ENCODE results near the gene TMEM126A.
"Not testable (repeated sequence)": the region's sequence is repeated elsewhere in the genome, so short reads cannot be mapped to it uniquely, and the experiment has no call there.

The TMEM126A gene

GRCh38 chr11:85647604-85648299 lies at the start of gene TMEM126A:
TMEM126A (plus strand) TSS chr11:85647967; CDS start chr11:85650256, 2,289 bp downstream.
- DNase-seq, result peak; percentile 53

GRCh38 chr11:85599083-85599482 lies 48.7 kb upstream of the TMEM126A start:
- DNase-seq, result no peak

- no peak for DNase-seq
Observed at GRCh38 chr11:85602526-85603213, 45.1 kb upstream of the TMEM126A start.

- no peak for DNase-seq
Observed at GRCh38 chr11:85603220-85603619, 44.5 kb upstream of the TMEM126A start.

- DNase-seq, result not testable (repeated sequence)
Observed at GRCh38 chr11:85606237-85606636, 41.5 kb upstream of the TMEM126A start.

- DNase-seq, result not testable (repeated sequence)
Observed at GRCh38 chr11:85608621-85609020, 39.1 kb upstream of the TMEM126A start.

GRCh38 chr11:85609286-85609685 lies 38.5 kb upstream of the TMEM126A start:
- DNase-seq, result not testable (repeated sequence)

- not testable (repeated sequence) for DNase-seq
Observed at GRCh38 chr11:85611643-85612042, 36.1 kb upstream of the TMEM126A start.

- no peak for DNase-seq
Observed at GRCh38 chr11:85619499-85619898, 28.3 kb upstream of the TMEM126A start.

- no peak for DNase-seq
Observed at GRCh38 chr11:85620256-85620655, 27.5 kb upstream of the TMEM126A start.

- no peak for DNase-seq
Observed at GRCh38 chr11:85626496-85626895, 21.3 kb upstream of the TMEM126A start.

- DNase-seq, result no peak
Observed at GRCh38 chr11:85627332-85627997, 20.3 kb upstream of the TMEM126A start, which contains the start of gene DLG2. DLG2 (minus strand) TSS chr11:85627344.

- DNase-seq, result peak; percentile 90
Observed at GRCh38 chr11:85627998-85628770, 19.6 kb upstream of the TMEM126A start, which contains the start of gene TMEM126B. TMEM126B (plus strand) TSS chr11:85628593; CDS start chr11:85628608, 15 bp downstream.

GRCh38 chr11:85628771-85629341 lies 18.9 kb upstream of the TMEM126A start:
- DNase-seq, result no peak

GRCh38 chr11:85634747-85635146 lies 13.0 kb upstream of the TMEM126A start:
- no peak for DNase-seq

- no peak for DNase-seq
Observed at GRCh38 chr11:85643191-85643614, 4.6 kb upstream of the TMEM126A start.

GRCh38 chr11:85647078-85647477 lies 689 bp upstream of the TMEM126A start:
- DNase-seq, result no peak

- DNase-seq, result no peak
Observed at GRCh38 chr11:85651118-85651517, 3.4 kb downstream of the TMEM126A start.

GRCh38 chr11:85652786-85653447 lies 5.2 kb downstream of the TMEM126A start:
- no peak for DNase-seq

- not testable (repeated sequence) for DNase-seq
Observed at GRCh38 chr11:85654343-85654742, 6.6 kb downstream of the TMEM126A start.

GRCh38 chr11:85656777-85657176 lies 9.0 kb downstream of the TMEM126A start:
- DNase-seq, result no peak

GRCh38 chr11:85658180-85658579 lies 10.4 kb downstream of the TMEM126A start:
- no peak for DNase-seq
